LNCaP clone FGC (cell line): ENCODE results near the gene BCAS3.

ENCODE experiments used
- DNase-seq: peaks from one replicate; pipeline ENCODE4 v3.0.0-alpha.2; 2011; ENCODE audit warnings: low read depth
- H3K4me3 ChIP-seq: 2 replicates; pipeline ENCODE4 v1.5.1; 2011; ENCODE audit warnings: mild to moderate bottlenecking, low read depth, low read length, control low read depth
- TF ChIP-seq, protein P1 (sequence below): IDR thresholded peaks from 2 replicates; pipeline ENCODE4 v1.5.1; 2012; ENCODE audit warnings: mild to moderate bottlenecking; ENCODE audit not compliant: control insufficient read depth, insufficient read depth; ENCODE audit errors: extremely low read depth

BCAS3 gene

DNA sequence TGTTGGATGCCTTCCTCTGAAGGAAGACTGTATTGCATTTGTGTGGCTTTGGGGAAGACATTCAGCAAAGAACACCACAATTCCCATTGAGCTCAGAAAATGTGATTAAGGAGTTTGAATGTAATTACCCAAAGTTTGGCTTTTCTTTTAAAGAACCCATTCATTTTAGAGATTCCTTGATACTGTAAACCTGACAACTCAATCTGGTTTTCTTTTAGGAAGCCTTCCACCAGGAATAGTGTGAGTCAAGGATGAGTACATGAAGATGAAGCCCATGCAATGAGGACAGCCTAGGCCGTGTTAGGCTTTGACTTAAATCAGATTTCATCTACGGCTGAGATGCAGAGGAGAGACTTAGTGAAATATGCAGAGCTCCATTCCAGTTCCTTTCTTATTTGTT lies 450.3 kb downstream of the BCAS3 start:
- TF ChIP-seq, protein P1, sequence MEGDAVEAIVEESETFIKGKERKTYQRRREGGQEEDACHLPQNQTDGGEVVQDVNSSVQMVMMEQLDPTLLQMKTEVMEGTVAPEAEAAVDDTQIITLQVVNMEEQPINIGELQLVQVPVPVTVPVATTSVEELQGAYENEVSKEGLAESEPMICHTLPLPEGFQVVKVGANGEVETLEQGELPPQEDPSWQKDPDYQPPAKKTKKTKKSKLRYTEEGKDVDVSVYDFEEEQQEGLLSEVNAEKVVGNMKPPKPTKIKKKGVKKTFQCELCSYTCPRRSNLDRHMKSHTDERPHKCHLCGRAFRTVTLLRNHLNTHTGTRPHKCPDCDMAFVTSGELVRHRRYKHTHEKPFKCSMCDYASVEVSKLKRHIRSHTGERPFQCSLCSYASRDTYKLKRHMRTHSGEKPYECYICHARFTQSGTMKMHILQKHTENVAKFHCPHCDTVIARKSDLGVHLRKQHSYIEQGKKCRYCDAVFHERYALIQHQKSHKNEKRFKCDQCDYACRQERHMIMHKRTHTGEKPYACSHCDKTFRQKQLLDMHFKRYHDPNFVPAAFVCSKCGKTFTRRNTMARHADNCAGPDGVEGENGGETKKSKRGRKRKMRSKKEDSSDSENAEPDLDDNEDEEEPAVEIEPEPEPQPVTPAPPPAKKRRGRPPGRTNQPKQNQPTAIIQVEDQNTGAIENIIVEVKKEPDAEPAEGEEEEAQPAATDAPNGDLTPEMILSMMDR: no peak
- no peak for DNase-seq
- H3K4me3 ChIP-seq: no peak overlapping the region

DNA sequence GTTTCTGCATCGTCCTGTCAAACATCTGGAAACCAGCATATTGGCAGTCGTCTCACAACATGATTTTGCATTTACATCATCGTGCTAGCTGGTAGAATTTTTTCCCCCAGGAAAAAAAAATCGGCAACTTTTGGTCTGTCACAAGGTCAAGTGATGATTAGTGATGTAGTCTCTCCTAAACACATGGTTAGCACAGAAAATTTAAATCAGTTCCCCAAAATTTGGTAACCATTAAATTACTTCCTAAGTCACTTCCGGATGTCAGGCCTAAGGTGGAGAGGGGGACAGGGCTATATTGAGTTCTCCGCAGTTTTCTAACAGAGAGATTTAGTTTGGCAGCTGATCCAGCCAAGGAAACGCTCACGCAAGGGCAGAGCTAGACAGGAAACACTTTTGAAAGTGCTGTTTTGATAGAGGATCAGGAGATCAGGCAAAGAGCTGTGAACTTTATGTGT lies 451.0 kb downstream of the BCAS3 start:
- TF ChIP-seq, protein P1: no peak
- DNase-seq: no peak
- no peak overlapping the region for H3K4me3 ChIP-seq

DNA sequence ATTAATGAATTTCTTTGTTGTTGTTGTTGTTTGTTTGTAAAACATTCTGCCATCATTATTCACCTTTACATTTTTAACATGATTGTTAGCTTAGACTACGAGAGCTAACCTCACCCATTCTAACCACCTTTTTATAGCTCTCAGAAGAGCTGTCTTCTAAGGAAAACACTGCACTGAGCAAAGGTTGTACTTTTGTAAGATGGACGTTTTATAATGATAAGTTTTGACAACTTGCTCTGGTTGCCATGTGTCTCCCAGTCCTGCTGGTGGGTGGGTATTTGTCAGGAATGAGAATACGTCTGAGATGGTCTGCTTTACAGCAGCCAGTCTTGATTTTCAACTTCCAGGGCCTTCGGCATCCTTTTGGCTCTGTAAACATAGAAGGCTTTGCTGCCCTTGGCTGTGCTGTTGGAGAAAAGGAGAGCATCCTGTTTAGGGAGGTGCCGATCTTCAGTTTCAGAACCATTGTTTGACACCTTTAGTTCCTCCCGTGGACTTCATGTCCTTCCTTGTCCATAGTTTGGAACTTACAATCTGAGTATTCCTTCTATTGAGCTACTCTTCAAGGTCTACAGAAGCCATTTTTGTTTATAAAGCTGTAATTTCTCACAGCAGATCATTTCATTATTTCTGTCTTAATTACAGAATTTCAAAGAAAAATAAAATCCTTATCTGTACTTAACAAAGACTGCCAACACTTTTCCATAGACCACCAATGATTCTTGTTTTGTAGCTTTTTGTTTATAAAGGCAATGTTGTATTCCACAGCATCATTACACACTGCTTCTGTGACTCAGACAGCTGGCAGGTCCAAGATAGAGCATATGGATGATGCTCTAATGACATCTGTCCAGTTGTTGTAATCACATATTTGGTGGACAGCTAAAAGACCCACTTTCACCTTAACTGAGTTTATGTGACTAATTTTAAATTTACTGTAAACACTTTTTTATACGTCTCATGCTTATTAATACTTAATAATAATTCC lies 451.9 kb downstream of the BCAS3 start:
- no peak overlapping the region for H3K4me3 ChIP-seq
- no peak for DNase-seq
- TF ChIP-seq, protein P1: no peak

DNA sequence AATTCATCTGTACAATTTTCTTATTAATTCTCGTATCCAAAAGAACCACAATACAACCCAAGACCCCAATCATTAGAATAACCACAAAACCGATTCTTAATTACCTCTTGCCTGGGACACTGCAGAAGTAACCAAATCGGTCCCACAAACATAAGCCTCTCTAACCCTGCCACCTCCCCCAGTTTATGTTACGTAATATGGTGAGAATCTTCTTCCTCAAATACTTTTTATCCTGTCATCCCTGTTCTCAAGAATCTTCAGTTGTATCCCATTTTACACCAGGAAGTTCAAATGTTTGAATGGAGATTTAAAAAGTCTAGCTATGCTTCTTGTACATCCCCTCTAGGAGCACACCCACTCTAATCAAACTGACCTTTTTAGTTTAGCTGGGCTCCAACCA lies 452.7 kb downstream of the BCAS3 start:
- no peak for DNase-seq
- H3K4me3 ChIP-seq: no peak overlapping the region
- TF ChIP-seq, protein P1: no peak

DNA sequence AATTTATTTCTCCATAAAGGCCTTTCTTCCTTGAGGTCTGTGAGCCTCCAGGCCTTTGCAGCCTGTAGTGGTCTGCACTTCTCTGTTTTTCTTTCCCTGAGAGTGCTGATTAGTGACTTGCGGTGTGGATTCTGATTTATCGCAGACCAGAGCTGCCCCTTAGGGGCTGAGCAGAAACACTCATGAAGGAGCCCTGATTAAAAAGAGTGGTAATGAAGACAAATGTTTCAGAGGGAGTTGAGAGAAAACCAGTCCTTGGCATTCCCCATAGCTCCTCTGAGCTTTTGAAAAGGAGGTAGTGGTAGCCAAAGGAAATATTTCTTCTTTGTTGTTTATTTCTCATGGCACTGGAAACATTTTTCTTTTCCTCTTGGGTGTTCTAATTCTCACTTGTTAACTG lies 453.9 kb downstream of the BCAS3 start:
- TF ChIP-seq, protein P1: no peak
- DNase-seq: no peak
- H3K4me3 ChIP-seq: no peak overlapping the region

DNA sequence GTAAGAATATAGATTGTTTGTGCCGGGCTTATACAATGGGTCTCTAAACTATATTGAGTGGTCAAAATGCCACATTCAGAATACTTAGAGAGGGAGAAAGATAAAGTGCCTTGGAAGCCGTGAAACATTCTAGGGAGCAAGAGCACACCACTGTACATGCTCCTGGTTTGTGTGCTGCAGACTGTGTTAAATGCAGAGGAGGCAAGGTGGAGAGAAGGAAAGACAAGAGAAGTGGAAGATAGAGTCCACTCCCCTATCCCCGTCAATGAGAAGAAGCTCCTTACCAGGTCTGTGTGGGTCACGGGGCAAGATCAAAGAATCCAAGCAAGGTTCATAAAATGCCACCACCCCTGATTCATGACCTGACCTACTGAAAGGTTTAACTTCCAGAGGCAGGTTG lies 454.9 kb downstream of the BCAS3 start:
- TF ChIP-seq, protein P1: no peak
- H3K4me3 ChIP-seq: no peak overlapping the region
- DNase-seq: no peak

DNA sequence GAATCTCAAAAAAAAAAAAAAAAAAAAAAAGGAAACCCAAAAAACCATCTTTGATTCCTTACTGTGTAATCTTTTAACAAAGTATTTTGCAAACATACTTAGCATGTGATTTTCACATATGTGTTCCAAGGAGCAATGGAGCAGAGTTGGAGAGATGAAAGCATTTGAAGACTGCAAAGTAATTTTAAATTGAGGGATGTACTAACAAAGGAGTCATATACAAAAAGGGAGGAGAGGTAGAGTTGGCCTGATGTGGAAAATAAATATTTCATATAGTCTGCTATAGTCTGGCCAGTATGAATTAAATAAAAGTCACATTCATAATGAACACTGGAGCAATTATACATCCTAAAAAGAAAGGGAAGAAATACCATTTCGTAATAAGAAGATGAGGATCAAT lies 456.2 kb downstream of the BCAS3 start:
- no peak for DNase-seq
- H3K4me3 ChIP-seq: no peak overlapping the region
- TF ChIP-seq, protein P1: no peak
